Measurements from ENCODE around the gene TBC1D10A. TPM values are rescaled to one million over a fixed set of nuclear protein-coding genes. Genes with fewer than 3 reads are reported as not detected.

The TBC1D10A gene
- total RNA-seq, 1 donor, result 12.9 TPM

DNA sequence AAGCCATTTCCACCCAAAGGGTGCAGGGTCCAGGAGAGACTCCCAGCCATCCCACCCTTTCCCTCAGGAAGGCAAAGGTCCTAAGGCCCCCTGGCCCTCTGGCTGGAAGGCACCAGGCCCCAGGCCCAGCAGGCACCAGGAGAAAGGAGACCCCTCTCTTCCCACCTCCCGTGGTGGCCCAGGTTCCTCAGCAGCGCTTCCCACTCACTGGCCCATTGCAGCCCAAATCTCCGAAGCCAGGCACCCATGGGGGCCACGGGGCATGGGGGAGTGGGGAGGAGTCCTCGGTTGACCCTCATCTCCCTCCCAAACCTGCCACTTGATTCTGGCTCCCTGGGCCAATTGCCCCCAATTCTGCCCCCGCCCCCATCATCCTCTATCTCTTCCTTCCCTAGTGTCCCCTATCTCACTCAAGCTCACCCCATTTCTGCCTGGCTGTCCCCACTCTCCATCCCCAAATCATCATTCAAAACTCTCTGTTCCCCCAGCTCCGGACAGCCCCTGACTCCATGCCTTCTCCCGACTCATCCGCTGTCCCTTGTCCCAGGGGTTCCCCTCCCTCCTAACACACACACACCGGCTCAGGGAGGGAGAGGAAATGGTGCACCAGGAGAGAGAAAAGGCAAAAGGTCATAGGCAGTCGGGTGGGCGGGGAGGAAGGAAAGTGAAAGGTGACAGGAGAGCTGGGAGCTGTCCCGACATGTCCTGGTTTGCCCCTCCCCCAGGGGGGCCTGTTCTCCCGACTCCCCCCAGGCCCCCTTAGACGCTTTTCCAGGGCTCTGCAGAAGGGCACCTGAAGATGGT lies 81.4 kb downstream of the TBC1D10A start:
- TF ChIP-seq, protein P1, sequence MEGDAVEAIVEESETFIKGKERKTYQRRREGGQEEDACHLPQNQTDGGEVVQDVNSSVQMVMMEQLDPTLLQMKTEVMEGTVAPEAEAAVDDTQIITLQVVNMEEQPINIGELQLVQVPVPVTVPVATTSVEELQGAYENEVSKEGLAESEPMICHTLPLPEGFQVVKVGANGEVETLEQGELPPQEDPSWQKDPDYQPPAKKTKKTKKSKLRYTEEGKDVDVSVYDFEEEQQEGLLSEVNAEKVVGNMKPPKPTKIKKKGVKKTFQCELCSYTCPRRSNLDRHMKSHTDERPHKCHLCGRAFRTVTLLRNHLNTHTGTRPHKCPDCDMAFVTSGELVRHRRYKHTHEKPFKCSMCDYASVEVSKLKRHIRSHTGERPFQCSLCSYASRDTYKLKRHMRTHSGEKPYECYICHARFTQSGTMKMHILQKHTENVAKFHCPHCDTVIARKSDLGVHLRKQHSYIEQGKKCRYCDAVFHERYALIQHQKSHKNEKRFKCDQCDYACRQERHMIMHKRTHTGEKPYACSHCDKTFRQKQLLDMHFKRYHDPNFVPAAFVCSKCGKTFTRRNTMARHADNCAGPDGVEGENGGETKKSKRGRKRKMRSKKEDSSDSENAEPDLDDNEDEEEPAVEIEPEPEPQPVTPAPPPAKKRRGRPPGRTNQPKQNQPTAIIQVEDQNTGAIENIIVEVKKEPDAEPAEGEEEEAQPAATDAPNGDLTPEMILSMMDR (IDR thresholded peaks at IDR 0.05; ENCODE audit: insufficient read depth, low read length), result no peak
- no peak for DNase-seq (ENCODE audit: low read depth)
- H3K4me3 ChIP-seq (ENCODE audit: low read depth, low read length), result peak overlapping the region; percentile 78

- no peak for DNase-seq (ENCODE audit: low read depth)
- TF ChIP-seq, protein P1 (IDR thresholded peaks at IDR 0.05; ENCODE audit: insufficient read depth, low read length), result no peak
- H3K4me3 ChIP-seq (ENCODE audit: low read depth, low read length), result peak overlapping the region; percentile 78
These were observed 82.1 kb downstream of the TBC1D10A start for GRCh38 chr22:30244641-30245040.

GRCh38 chr22:30244066-30244465 lies 82.7 kb downstream of the TBC1D10A start:
- DNase-seq (ENCODE audit: low read depth), result no peak
- no peak overlapping the region for H3K4me3 ChIP-seq (ENCODE audit: low read depth, low read length)

DNA sequence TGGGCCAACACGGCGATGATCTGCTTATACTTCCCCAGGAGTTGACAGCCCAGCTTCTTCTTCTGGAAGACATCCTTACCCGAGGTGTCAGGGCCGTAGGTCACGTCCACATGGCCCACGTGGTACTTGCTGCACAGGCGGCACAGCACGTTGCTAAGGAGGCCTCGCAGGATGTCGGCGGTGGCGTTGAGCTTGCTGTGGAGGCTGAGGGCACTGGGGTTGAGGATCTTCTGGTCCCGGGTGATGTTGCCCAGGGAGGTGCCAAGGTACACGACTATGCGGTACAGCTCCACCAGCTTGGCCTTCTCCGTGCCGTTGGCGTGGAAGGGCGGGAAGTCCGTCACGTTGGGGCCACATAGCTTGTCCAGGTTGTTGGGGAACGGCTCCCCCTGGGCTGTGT lies 83.1 kb downstream of the TBC1D10A start:
- no peak for DNase-seq (ENCODE audit: low read depth)
- TF ChIP-seq, protein P1 (IDR thresholded peaks at IDR 0.05; ENCODE audit: insufficient read depth, low read length), result no peak
- H3K4me3 ChIP-seq (ENCODE audit: low read depth, low read length), result no peak overlapping the region

More at GRCh38 chr22:30244066-30244465, 82.7 kb downstream of the TBC1D10A start:
- TF ChIP-seq, protein P1 (IDR thresholded peaks at IDR 0.05; ENCODE audit: insufficient read depth, low read length), result no peak

Other genes with a start within 250 kb of the TBC1D10A start
- gene HORMAD2, start 246.5 kb downstream of the TBC1D10A start, total RNA-seq (ENCODE audit: low replicate concordance), result not detected in 2 replicates
- 0.57 and 6.2 TPM in 2 replicates for gene LIF, start 80.2 kb downstream of the TBC1D10A start, total RNA-seq (ENCODE audit: low replicate concordance)
- gene OSM, start 60.1 kb downstream of the TBC1D10A start, total RNA-seq (ENCODE audit: low replicate concordance), result not detected in 2 replicates
- 0.16 and 4.9 TPM in 2 replicates for gene CASTOR1, start 37.4 kb downstream of the TBC1D10A start, total RNA-seq (ENCODE audit: low replicate concordance)
- 40.8 and 43.7 TPM in 2 replicates for gene SF3A1, start 30.0 kb upstream of the TBC1D10A start, total RNA-seq (ENCODE audit: low replicate concordance)
- gene CCDC157, start 30.1 kb upstream of the TBC1D10A start, total RNA-seq (ENCODE audit: low replicate concordance), result 1.2 and 2.6 TPM in 2 replicates
- gene RNF215, start 60.5 kb upstream of the TBC1D10A start, total RNA-seq (ENCODE audit: low replicate concordance), result 9.1 and 13.0 TPM in 2 replicates
- 5.8 and 14.8 TPM in 2 replicates for gene SEC14L2, start 70.1 kb upstream of the TBC1D10A start, total RNA-seq (ENCODE audit: low replicate concordance)
- gene MTFP1, start 98.8 kb upstream of the TBC1D10A start, total RNA-seq (ENCODE audit: low replicate concordance), result 0.98 and 5.9 TPM in 2 replicates
- not detected in 2 replicates for gene SEC14L3, start 145.1 kb upstream of the TBC1D10A start, total RNA-seq (ENCODE audit: low replicate concordance)
- not detected in 2 replicates for gene SEC14L4, start 178.8 kb upstream of the TBC1D10A start, total RNA-seq (ENCODE audit: low replicate concordance)
- gene SEC14L6, start 219.8 kb upstream of the TBC1D10A start, total RNA-seq (ENCODE audit: low replicate concordance), result 0.09 TPM in 1 of 2 replicates, not detected in the other
- not detected in 2 replicates for gene GAL3ST1, start 247.7 kb upstream of the TBC1D10A start, total RNA-seq (ENCODE audit: low replicate concordance)